Trophoblast cell (in vitro differentiated cells and primary cell): ENCODE results near the gene TEX54.
"Not testable (repeated sequence)": the region's sequence is repeated elsewhere in the genome, so short reads cannot be mapped to it uniquely, and the experiment has no call there.

Experiments
- DNase-seq, 2 donors: peaks; one replicate each; pipeline ENCODE4 v3.0.0-alpha.2; 2016
- H2AFZ ChIP-seq: 2 replicates; pipeline ENCODE4 v1.6.1; 2013; ENCODE audit warnings: low read length, moderate library complexity, mild to moderate bottlenecking; ENCODE audit not compliant: insufficient read depth, poor library complexity
- H2AK5ac ChIP-seq: 2 replicates; pipeline ENCODE4 v1.6.1; 2013; ENCODE audit warnings: mild to moderate bottlenecking, low read length
- H2BK120ac ChIP-seq: 2 replicates; pipeline ENCODE4 v1.6.1; 2013; ENCODE audit warnings: low read length, mild to moderate bottlenecking, moderate library complexity; ENCODE audit not compliant: insufficient read depth, poor library complexity
- H2BK12ac ChIP-seq: 2 replicates; pipeline ENCODE4 v1.6.1; 2013; ENCODE audit warnings: mild to moderate bottlenecking, low read length, moderate library complexity
- H2BK5ac ChIP-seq: 2 replicates; pipeline ENCODE4 v1.6.1; 2013; ENCODE audit warnings: low read length, low read depth, moderate library complexity, mild to moderate bottlenecking; ENCODE audit not compliant: poor library complexity
- H3K14ac ChIP-seq: 2 replicates; pipeline ENCODE4 v1.6.1; 2013; ENCODE audit warnings: mild to moderate bottlenecking, low read length
- H3K18ac ChIP-seq: 2 replicates; pipeline ENCODE4 v1.6.1; 2013; ENCODE audit warnings: mild to moderate bottlenecking, low read length
- H3K23ac ChIP-seq: 2 replicates; pipeline ENCODE4 v1.6.1; 2013; ENCODE audit warnings: low read length
- H3K27ac ChIP-seq: 2 replicates; pipeline ENCODE4 v1.5.1; 2013; ENCODE audit warnings: low read depth, mild to moderate bottlenecking, inconsistent platforms, low read length, moderate library complexity
- H3K27me3 ChIP-seq: 2 replicates; pipeline ENCODE4 v1.6.1; 2013; ENCODE audit warnings: inconsistent platforms, mild to moderate bottlenecking, low read length, moderate library complexity; ENCODE audit not compliant: insufficient read depth
- H3K36me3 ChIP-seq, 2 experiments: 1 replicate in 1 of 2; 2 replicates in 1 of 2; pipeline ENCODE4 v1.6.1; 2013; ENCODE audit warnings: low read length in 2 of 2, mild to moderate bottlenecking in 2 of 2, moderate library complexity in 1 of 2; ENCODE audit not compliant: insufficient read depth in 2 of 2, control insufficient read depth in 1 of 2
- H3K4ac ChIP-seq: 2 replicates; pipeline ENCODE4 v1.6.1; 2013; ENCODE audit warnings: low read depth, mild to moderate bottlenecking, low read length, moderate library complexity
- H3K4me1 ChIP-seq, 2 experiments: 1 replicate in 1 of 2; 2 replicates in 1 of 2; pipeline ENCODE4 v1.6.1; 2013; ENCODE audit warnings: low read length in 2 of 2, mild to moderate bottlenecking in 2 of 2, moderate library complexity in 1 of 2; ENCODE audit not compliant: insufficient read depth in 2 of 2, control insufficient read depth in 1 of 2
- H3K4me2 ChIP-seq: 2 replicates; pipeline ENCODE4 v1.6.1; 2013; ENCODE audit warnings: inconsistent platforms, mild to moderate bottlenecking, low read length, moderate library complexity
- H3K4me3 ChIP-seq: 2 replicates; pipeline ENCODE4 v1.5.1; 2013; ENCODE audit warnings: mild to moderate bottlenecking, low read depth, low read length, inconsistent platforms
- H3K79me1 ChIP-seq: one replicate; pipeline ENCODE4 v1.6.1; 2013; ENCODE audit warnings: low read length
- H3K79me2 ChIP-seq: 2 replicates; pipeline ENCODE4 v1.6.1; 2013; ENCODE audit warnings: low read length, mild to moderate bottlenecking; ENCODE audit not compliant: control insufficient read depth, insufficient read depth, poor library complexity
- H3K9ac ChIP-seq: 2 replicates; pipeline ENCODE4 v1.6.1; 2013; ENCODE audit warnings: mild to moderate bottlenecking, low read length
- H3K9me3 ChIP-seq: 2 replicates; pipeline ENCODE4 v1.6.1; 2013; ENCODE audit warnings: low read depth, mild to moderate bottlenecking, control low read depth, inconsistent platforms, low read length; ENCODE audit not compliant: insufficient read depth
- H4K12ac ChIP-seq: 2 replicates; pipeline ENCODE4 v1.6.1; 2013; ENCODE audit warnings: low read depth, mild to moderate bottlenecking, low read length, moderate library complexity
- H4K8ac ChIP-seq: 2 replicates; pipeline ENCODE4 v1.6.1; 2013; ENCODE audit warnings: low read depth, mild to moderate bottlenecking, low read length, moderate library complexity
- H4K91ac ChIP-seq: one replicate; pipeline ENCODE4 v1.6.1; 2013; ENCODE audit warnings: low read depth, mild to moderate bottlenecking, low read length, moderate library complexity
- WGBS: extraction: QIAGEN DNeasy Blood & Tissue Kit; methylation state at CpG from one replicate; pipeline ENCODE4 v1.1.7; 2013; ENCODE audit warnings: missing lambda C conversion rate; ENCODE audit not compliant: insufficient read length, insufficient coverage; ENCODE audit errors: extremely low coverage; 5-methylcytosine and 5-hydroxymethylcytosine counted together

The TEX54 gene

GRCh38 chr11:62861564-62862192 lies 29.0 kb upstream of the TEX54 start:
- not testable (repeated sequence) for H3K79me2 ChIP-seq, H2BK120ac ChIP-seq, H3K14ac ChIP-seq, H2AK5ac ChIP-seq, H3K4me3 ChIP-seq, H3K23ac ChIP-seq, H3K27ac ChIP-seq, H2AFZ ChIP-seq, H3K9ac ChIP-seq, H3K18ac ChIP-seq, H3K4me2 ChIP-seq, DNase-seq, H2BK12ac ChIP-seq, H4K12ac ChIP-seq, H3K27me3 ChIP-seq, H3K36me3 ChIP-seq, H4K8ac ChIP-seq, H3K9me3 ChIP-seq
- Histone ChIP-seq H2BK5ac (peak overlapping the region; percentile 4), H3K4me1 (peaks cover 12 to 22% of the 10 kb centered on the region in 2 experiments), H3K79me1 (peaks cover 14% of the 10 kb centered on the region), H4K91ac (peak overlapping the region; percentile 33), H3K4ac (peak overlapping the region; percentile 27)
- no CpG with 5 or more reads among the region's 16 CpGs for WGBS

GRCh38 chr11:62860835-62861563 lies 28.4 kb upstream of the TEX54 start:
- H3K9me3 ChIP-seq, result no peaks in the 10 kb centered on the region
- H3K27me3 ChIP-seq, result no peaks in the 10 kb centered on the region
- H3K4ac ChIP-seq, result peak overlapping the region; percentile 9
- no peak overlapping the region for H4K8ac ChIP-seq
- no peak overlapping the region for H3K14ac ChIP-seq
- no peak overlapping the region for H2AFZ ChIP-seq
- H3K27ac ChIP-seq, result no peak overlapping the region
- no peak overlapping the region for H2BK12ac ChIP-seq
- no peak overlapping the region for H3K4me3 ChIP-seq
- no peak overlapping the region for H3K4me2 ChIP-seq
- H3K23ac ChIP-seq, result no peak overlapping the region
- H3K79me2 ChIP-seq, result peaks cover 9% of the 10 kb centered on the region
- no peak overlapping the region for H3K9ac ChIP-seq
- no peak for DNase-seq
- peaks cover 12 to 22% of the 10 kb centered on the region in 2 experiments for H3K4me1 ChIP-seq
- no CpG with 5 or more reads among the region's 5 CpGs for WGBS
- peaks cover 18% of the 10 kb centered on the region for H3K79me1 ChIP-seq
- no peak overlapping the region for H3K18ac ChIP-seq
- no peak overlapping the region for H2BK120ac ChIP-seq
- peak overlapping the region; percentile 42 for H4K91ac ChIP-seq
- H2BK5ac ChIP-seq, result peak overlapping the region; percentile 4
- H3K36me3 ChIP-seq, result peaks cover 2 to 4% of the 10 kb centered on the region in 2 experiments
- no peak overlapping the region for H4K12ac ChIP-seq
- no peak overlapping the region for H2AK5ac ChIP-seq

GRCh38 chr11:62859281-62859703 lies 26.7 kb upstream of the TEX54 start:
- Histone ChIP-seq H4K91ac (peak overlapping the region; percentile 85), H3K79me1 (peaks cover 24% of the 10 kb centered on the region), H3K27ac (peak overlapping the region; percentile 52), H4K12ac (peak overlapping the region; percentile 46), H4K8ac (peak overlapping the region; percentile 50), H3K18ac (peak overlapping the region; percentile 49), H3K4ac (peak overlapping the region; percentile 44), H2BK5ac (peak overlapping the region; percentile 42), H3K14ac (peak overlapping the region; percentile 49), H2BK12ac (peak overlapping the region; percentile 91), H3K4me1 (peaks cover 12 to 22% of the 10 kb centered on the region in 2 experiments), H3K79me2 (peaks cover 19% of the 10 kb centered on the region), H2BK120ac (peak overlapping the region; percentile 63)
- not testable (repeated sequence) for H3K9me3 ChIP-seq, H2AFZ ChIP-seq, H3K4me2 ChIP-seq, H2AK5ac ChIP-seq, H3K27me3 ChIP-seq, H3K23ac ChIP-seq, H3K4me3 ChIP-seq, H3K36me3 ChIP-seq, H3K9ac ChIP-seq
- peak in 1 of 2 donors; percentile 49 for DNase-seq
- no CpG with 5 or more reads among the region's 8 CpGs for WGBS

- Histone ChIP-seq H3K4me2 (peak overlapping the region; percentile 52), H2BK12ac (peak overlapping the region; percentile 27), H3K79me1 (peaks cover 24% of the 10 kb centered on the region), H2BK120ac (peak overlapping the region; percentile 83), H2AK5ac (no peak overlapping the region), H3K14ac (peak overlapping the region; percentile 79), H3K27ac (peak overlapping the region; percentile 92), H2BK5ac (peak overlapping the region; percentile 24), H3K4me1 (peaks cover 12 to 24% of the 10 kb centered on the region in 2 experiments), H3K36me3 (peaks cover 2 to 14% of the 10 kb centered on the region in 2 experiments), H3K27me3 (no peaks in the 10 kb centered on the region), H3K18ac (no peak overlapping the region), H3K4ac (no peak overlapping the region), H3K23ac (no peak overlapping the region), H3K9ac (no peak overlapping the region), H4K8ac (no peak overlapping the region), H3K4me3 (no peak overlapping the region), H3K9me3 (no peaks in the 10 kb centered on the region), H4K91ac (peak overlapping the region; percentile 88), H4K12ac (no peak overlapping the region), H2AFZ (no peak overlapping the region), H3K79me2 (peaks cover 19% of the 10 kb centered on the region)
- peak; percentile 67 to 92 for DNase-seq
- no CpG with 5 or more reads among the region's 7 CpGs for WGBS
Observed at GRCh38 chr11:62858201-62858600, 25.6 kb upstream of the TEX54 start.
